IMR-90 (cell line): ENCODE results near the gene FRMD5. TPM values are rescaled to one million over a fixed set of nuclear protein-coding genes. Genes with fewer than 3 reads are reported as not detected.

Experiments
- ATAC-seq: fragments of 200-7000 bp; cut with Tn5 transposase; 2 replicates; pipeline ENCODE4 v1.9.1; 2020; ENCODE audit warnings: low read depth, mild to moderate bottlenecking, moderate library complexity
- BruUV-seq: library from RNA; stranded (reverse); fragments of 400-500 nt; replicated peaks from 2 replicates; lab custom pipeline; 2021; lab: Mats Ljungman, UMichigan
- CTCF ChIA-PET: fragments of 300-600 bp; formaldehyde crosslinking; extraction: SDS; loops from one replicate; lab custom pipeline; 2021; ENCODE audit warnings: antibody characterized with exemption; lab: Yijun Ruan, JAX
- POLR2A ChIA-PET: fragments of 300-600 bp; sonication (Branson Sonifier 250); formaldehyde crosslinking; loops from one replicate; lab custom pipeline; 2022; ENCODE audit warnings: antibody characterized with exemption; ENCODE audit not compliant: unreplicated experiment; lab: Charles Lee
- DNase-seq: peaks from one replicate; pipeline ENCODE4 v3.0.0; 2013
- H2AFZ ChIP-seq: replicated peaks from 2 replicates; pipeline ENCODE3; 2013; ENCODE audit warnings: low read length, mild to moderate bottlenecking; ENCODE audit not compliant: poor library complexity
- H2AK5ac ChIP-seq: 2 replicates; pipeline ENCODE4 v1.6.1; 2013; ENCODE audit warnings: low read depth, low read length, inconsistent platforms
- H2AK9ac ChIP-seq: replicated peaks from 2 replicates; pipeline ENCODE3; 2013; ENCODE audit warnings: mild to moderate bottlenecking, low read depth, low read length, moderate library complexity; ENCODE audit not compliant: poor library complexity
- H2BK120ac ChIP-seq: 2 replicates; pipeline ENCODE4 v1.6.1; 2013; ENCODE audit warnings: low read depth, low read length, inconsistent platforms
- H2BK15ac ChIP-seq: 3 replicates; pipeline ENCODE4 v1.6.1; 2013; ENCODE audit warnings: low read depth, low read length, inconsistent platforms
- H2BK20ac ChIP-seq: 2 replicates; pipeline ENCODE4 v1.6.1; 2013; ENCODE audit warnings: low read depth, mild to moderate bottlenecking, inconsistent platforms, low read length, moderate library complexity
- H2BK5ac ChIP-seq: 2 replicates; pipeline ENCODE4 v1.6.1; 2013; ENCODE audit warnings: mild to moderate bottlenecking, low read depth, low read length, inconsistent platforms; ENCODE audit not compliant: poor library complexity, severe bottlenecking
- H3K14ac ChIP-seq: replicated peaks from 2 replicates; pipeline ENCODE4 v1.6.1; 2013; ENCODE audit warnings: low read depth, low read length, inconsistent platforms
- H3K18ac ChIP-seq: 2 replicates; pipeline ENCODE4 v1.6.1; 2013; ENCODE audit warnings: low read depth, low read length, control low read depth
- H3K23ac ChIP-seq: 2 replicates; pipeline ENCODE4 v1.6.1; 2013; ENCODE audit warnings: low read depth, low read length, inconsistent platforms
- H3K27ac ChIP-seq: 2 replicates; pipeline ENCODE4 v1.5.1; 2013; ENCODE audit warnings: mild to moderate bottlenecking, control low read depth, low read length; ENCODE audit not compliant: insufficient read depth
- H3K27me3 ChIP-seq: 2 replicates; pipeline ENCODE4 v1.6.1; 2013; ENCODE audit warnings: low read length; ENCODE audit not compliant: control insufficient read depth, insufficient read depth
- H3K36me3 ChIP-seq: 2 replicates; pipeline ENCODE4 v1.6.1; 2013; ENCODE audit warnings: low read length, mixed read lengths; ENCODE audit not compliant: control insufficient read depth, insufficient read depth
- H3K4ac ChIP-seq: 2 replicates; pipeline ENCODE4 v1.6.1; 2013; ENCODE audit warnings: low read depth, low read length, inconsistent platforms
- H3K4me1 ChIP-seq: 2 replicates; pipeline ENCODE4 v1.6.1; 2013; ENCODE audit warnings: low read length, mixed read lengths; ENCODE audit not compliant: control insufficient read depth, insufficient read depth
- H3K4me2 ChIP-seq: 2 replicates; pipeline ENCODE4 v1.6.1; 2013; ENCODE audit warnings: low read depth, mild to moderate bottlenecking, control low read depth, low read length, moderate library complexity
- H3K4me3 ChIP-seq: 2 replicates; pipeline ENCODE4 v1.5.1; 2013; ENCODE audit warnings: low read depth, mild to moderate bottlenecking, control low read depth, low read length, moderate library complexity; ENCODE audit not compliant: insufficient read depth
- H3K56ac ChIP-seq: 2 replicates; pipeline ENCODE4 v1.6.1; 2013; ENCODE audit warnings: low read length, inconsistent platforms; ENCODE audit not compliant: insufficient read depth; ENCODE audit errors: extremely low read depth
- H3K79me1 ChIP-seq, 2 experiments: 2 replicates each; pipeline ENCODE4 v1.6.1; 2013; ENCODE audit warnings: low read length in 2 of 2, inconsistent platforms in 1 of 2, low read depth in 1 of 2
- H3K9ac ChIP-seq: 2 replicates; pipeline ENCODE4 v1.6.1; 2013; ENCODE audit warnings: low read depth, low read length, control low read depth
- H3K9me1 ChIP-seq: 2 replicates; pipeline ENCODE4 v1.6.1; 2013; ENCODE audit warnings: low read length, inconsistent platforms; ENCODE audit not compliant: insufficient read depth
- H3K9me3 ChIP-seq: 2 replicates; pipeline ENCODE4 v1.6.1; 2013; ENCODE audit warnings: low read length; ENCODE audit not compliant: control insufficient read depth, insufficient read depth
- H4K20me1 ChIP-seq: 2 replicates; pipeline ENCODE4 v1.6.1; 2013; ENCODE audit warnings: low read length, inconsistent platforms; ENCODE audit not compliant: insufficient read depth
- H4K5ac ChIP-seq: 2 replicates; pipeline ENCODE4 v1.6.1; 2013; ENCODE audit warnings: mild to moderate bottlenecking, low read depth, low read length, control low read depth
- H4K8ac ChIP-seq, 2 experiments: 2 replicates each; pipeline ENCODE4 v1.6.1; 2013; ENCODE audit warnings: low read depth in 2 of 2, low read length in 2 of 2, control low read depth in 1 of 2, inconsistent platforms in 1 of 2
- H4K91ac ChIP-seq: 2 replicates; pipeline ENCODE4 v1.6.1; 2013; ENCODE audit warnings: low read depth, low read length, inconsistent platforms; ENCODE audit not compliant: insufficient read depth
- CEBPB ChIP-seq: IDR thresholded peaks from 2 replicates; pipeline ENCODE4 v1.6.1; 2012; ENCODE audit warnings: low read depth, low read length, improper control_type of control experiment
- CHD1 ChIP-seq: IDR thresholded peaks from 2 replicates; pipeline ENCODE4 v1.6.1; 2012; ENCODE audit warnings: low read depth, low read length, improper control_type of control experiment
- FOS ChIP-seq: fragments of 150-350 bp; IDR thresholded peaks from 2 replicates; pipeline ENCODE4 v1.6.1; 2016; ENCODE audit warnings: low read depth, low read length
- MAZ ChIP-seq: IDR thresholded peaks from 2 replicates; pipeline ENCODE4 v1.6.1; 2012; ENCODE audit warnings: low read depth, mild to moderate bottlenecking, low read length, improper control_type of control experiment, moderate library complexity, borderline replicate concordance
- MXI1 ChIP-seq: IDR thresholded peaks from 2 replicates; pipeline ENCODE4 v1.6.1; 2012; ENCODE audit warnings: low read depth, mild to moderate bottlenecking, low read length, moderate library complexity, borderline replicate concordance
- NFE2L2 ChIP-seq: fragments of 150-350 bp; IDR thresholded peaks from 2 replicates; pipeline ENCODE4 v1.6.1; 2016; ENCODE audit warnings: low read depth, mild to moderate bottlenecking, low read length
- RCOR1 ChIP-seq: IDR thresholded peaks from 2 replicates; pipeline ENCODE4 v1.6.1; 2012; ENCODE audit warnings: mild to moderate bottlenecking, low read length, improper control_type of control experiment; ENCODE audit not compliant: insufficient replicate concordance
- WGBS, 2 experiments: methylation state at CpG; one replicate each; pipeline versions ENCODE4 v1.1.5 to v1.1.7; 2013; ENCODE audit warnings: missing lambda C conversion rate in 2 of 2; ENCODE audit not compliant: insufficient read length in 1 of 2; ENCODE audit errors: extremely low coverage in 2 of 2; 5-methylcytosine and 5-hydroxymethylcytosine counted together
- dilution Hi-C: fragments of 300-500 bp; cut with HindIII; formaldehyde crosslinking; loops from one replicate; pipeline ENCODE4 v1.14.3; 2018; ENCODE audit warnings: low sequenced_read_pairs; ENCODE audit not compliant: unreplicated experiment
- in situ Hi-C: fragments of 300-500 bp; cut with MboI; formaldehyde crosslinking; loops from 3 replicates; pipeline ENCODE4 v1.14.3; 2019; ENCODE audit warnings: low sequenced_read_pairs, inconsistent platforms, mixed read lengths
- intact Hi-C: fragments of 100-400 bp; cut with micrococcal nuclease; formaldehyde crosslinking; loops from 2 replicates; pipeline ENCODE4 v1.10.0; 2022
- polyA plus RNA-seq, 3 experiments: library from polyadenylated mRNA; depleted of rRNA; stranded (reverse); fragments of >200 nt; gene quantifications; 2 replicates each; pipeline ENCODE4 v1.2.3, GENCODE V29; 2012; ENCODE audit warnings: low replicate concordance in 1 of 3
- total RNA-seq: library from RNA; depleted of rRNA; stranded (reverse); fragments of >200 nt; gene quantifications from 2 replicates; pipeline ENCODE4 v1.2.3, GENCODE V29; 2012

The FRMD5 gene
- total and polyA plus RNA-seq, 2 of the 4 experiments (the other 2 are of a cell fraction) = 4.1 to 5.4 TPM

- Histone ChIP-seq H4K8ac (peak overlapping the region; percentile 63 to 69; a peak in 2 of 4 replicates), H3K23ac (peak overlapping the region; percentile 13; the same call in 1 of the 2 replicates), H3K18ac (peak overlapping the region; percentile 42; the same call in 1 of the 2 replicates), H3K36me3 (no peaks in the 10 kb centered on the region), H2AK5ac (peak overlapping the region; percentile 81; the same call in 1 of the 2 replicates), H3K4me2 (no peak overlapping the region), H2BK20ac (peak overlapping the region; percentile 87; the same call in 1 of the 2 replicates), H3K14ac (peak overlapping the region; percentile 45), H2BK120ac (peak overlapping the region; percentile 87), H3K27me3 (no peaks in the 10 kb centered on the region), H3K9me1 (peaks cover 15% of the 10 kb centered on the region), H3K56ac (0 out of 2 replicates have a peak overlapping the region, but pooled peaks have one; percentile 38), H2AK9ac (no peak overlapping the region), H3K79me1 (peaks cover 3 to 5% of the 10 kb centered on the region in 2 experiments; a peak in 2 of 4 replicates), H3K4me1 (peaks cover 24% of the 10 kb centered on the region), H4K5ac (0 out of 2 replicates have a peak overlapping the region, but pooled peaks have one; percentile 28), H3K4ac (peak overlapping the region; percentile 74; the same call in 1 of the 2 replicates), H3K9me3 (no peaks in the 10 kb centered on the region), H2BK5ac (peak overlapping the region; percentile 65), H4K91ac (peak overlapping the region; percentile 86), H3K4me3 (no peak overlapping the region), H2BK15ac (peak overlapping the region; percentile 98; the same call in 2 of the 3 replicates), H3K9ac (no peak overlapping the region), H2AFZ (peak overlapping the region; percentile 28), H3K27ac (no peak overlapping the region), H4K20me1 (no peaks in the 10 kb centered on the region)
- ChIA-PET POLR2A (no interaction called here), CTCF (interaction anchor here (0.8 kb wide), 1 partner anchor 553 kb away, joined by 3 read pairs; no protein-coding TSS in a partner anchor)
- ATAC-seq = peak; percentile 28
- in situ Hi-C loops (loop anchor here (25.0 kb wide), 1 partner anchor 151 kb away; no protein-coding TSS in a partner anchor), intact Hi-C loops (no loop called here), dilution Hi-C loops (no loop called here)
- WGBS, 2 experiments = no CpG with 5 or more reads among the region's 4 CpGs
- peak; percentile 93 for DNase-seq
- no TSS peak for BruUV-seq
- TF ChIP-seq MXI1 (peak; percentile 46; the same call in 1 of the 2 replicates), MAZ (no peak), CEBPB (peak; percentile 80), RCOR1 (no peak), FOS (peak; percentile 51; the same call in 1 of the 2 replicates), NFE2L2 (no peak), CHD1 (no peak)
These were observed 283.8 kb downstream of the FRMD5 start for GRCh38 chr15:43911235-43911781.
